ENCODE data around the gene KIAA1671.

DNA sequence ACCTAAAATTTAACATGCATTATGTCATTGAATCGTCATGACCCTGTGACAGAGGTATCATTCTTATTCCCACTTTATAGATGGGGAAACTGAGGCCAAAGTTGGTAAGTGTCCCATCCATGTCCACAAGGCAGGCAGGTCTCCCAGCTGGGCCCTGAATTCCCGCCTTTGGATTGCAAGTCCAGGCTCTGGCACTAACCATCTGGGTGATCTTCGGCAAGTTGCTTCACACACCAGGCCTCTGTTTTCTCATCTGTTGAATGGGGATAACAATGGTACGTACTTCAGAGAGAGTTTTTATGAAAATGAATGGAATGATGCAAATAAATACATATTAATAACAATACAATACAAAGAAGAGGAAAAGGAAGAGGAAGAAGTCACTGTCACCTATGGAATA lies 250.6 kb downstream of the KIAA1671 start:
- TF ChIP-seq, protein P1, sequence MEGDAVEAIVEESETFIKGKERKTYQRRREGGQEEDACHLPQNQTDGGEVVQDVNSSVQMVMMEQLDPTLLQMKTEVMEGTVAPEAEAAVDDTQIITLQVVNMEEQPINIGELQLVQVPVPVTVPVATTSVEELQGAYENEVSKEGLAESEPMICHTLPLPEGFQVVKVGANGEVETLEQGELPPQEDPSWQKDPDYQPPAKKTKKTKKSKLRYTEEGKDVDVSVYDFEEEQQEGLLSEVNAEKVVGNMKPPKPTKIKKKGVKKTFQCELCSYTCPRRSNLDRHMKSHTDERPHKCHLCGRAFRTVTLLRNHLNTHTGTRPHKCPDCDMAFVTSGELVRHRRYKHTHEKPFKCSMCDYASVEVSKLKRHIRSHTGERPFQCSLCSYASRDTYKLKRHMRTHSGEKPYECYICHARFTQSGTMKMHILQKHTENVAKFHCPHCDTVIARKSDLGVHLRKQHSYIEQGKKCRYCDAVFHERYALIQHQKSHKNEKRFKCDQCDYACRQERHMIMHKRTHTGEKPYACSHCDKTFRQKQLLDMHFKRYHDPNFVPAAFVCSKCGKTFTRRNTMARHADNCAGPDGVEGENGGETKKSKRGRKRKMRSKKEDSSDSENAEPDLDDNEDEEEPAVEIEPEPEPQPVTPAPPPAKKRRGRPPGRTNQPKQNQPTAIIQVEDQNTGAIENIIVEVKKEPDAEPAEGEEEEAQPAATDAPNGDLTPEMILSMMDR (IDR thresholded peaks at IDR 0.05; ENCODE audit: poor library complexity, severe bottlenecking): no peak
- TF ChIP-seq POLR2AphosphoS5 (IDR thresholded peaks at IDR 0.05): no peak
- no peak for TF ChIP-seq EZH2 (IDR thresholded peaks at IDR 0.05; ENCODE audit: borderline replicate concordance, insufficient read depth, low read length, poor library complexity, severe bottlenecking)
- no peak for TF ChIP-seq TAF1 (IDR thresholded peaks at IDR 0.05; ENCODE audit: low read depth)
- TF ChIP-seq, protein P2, sequence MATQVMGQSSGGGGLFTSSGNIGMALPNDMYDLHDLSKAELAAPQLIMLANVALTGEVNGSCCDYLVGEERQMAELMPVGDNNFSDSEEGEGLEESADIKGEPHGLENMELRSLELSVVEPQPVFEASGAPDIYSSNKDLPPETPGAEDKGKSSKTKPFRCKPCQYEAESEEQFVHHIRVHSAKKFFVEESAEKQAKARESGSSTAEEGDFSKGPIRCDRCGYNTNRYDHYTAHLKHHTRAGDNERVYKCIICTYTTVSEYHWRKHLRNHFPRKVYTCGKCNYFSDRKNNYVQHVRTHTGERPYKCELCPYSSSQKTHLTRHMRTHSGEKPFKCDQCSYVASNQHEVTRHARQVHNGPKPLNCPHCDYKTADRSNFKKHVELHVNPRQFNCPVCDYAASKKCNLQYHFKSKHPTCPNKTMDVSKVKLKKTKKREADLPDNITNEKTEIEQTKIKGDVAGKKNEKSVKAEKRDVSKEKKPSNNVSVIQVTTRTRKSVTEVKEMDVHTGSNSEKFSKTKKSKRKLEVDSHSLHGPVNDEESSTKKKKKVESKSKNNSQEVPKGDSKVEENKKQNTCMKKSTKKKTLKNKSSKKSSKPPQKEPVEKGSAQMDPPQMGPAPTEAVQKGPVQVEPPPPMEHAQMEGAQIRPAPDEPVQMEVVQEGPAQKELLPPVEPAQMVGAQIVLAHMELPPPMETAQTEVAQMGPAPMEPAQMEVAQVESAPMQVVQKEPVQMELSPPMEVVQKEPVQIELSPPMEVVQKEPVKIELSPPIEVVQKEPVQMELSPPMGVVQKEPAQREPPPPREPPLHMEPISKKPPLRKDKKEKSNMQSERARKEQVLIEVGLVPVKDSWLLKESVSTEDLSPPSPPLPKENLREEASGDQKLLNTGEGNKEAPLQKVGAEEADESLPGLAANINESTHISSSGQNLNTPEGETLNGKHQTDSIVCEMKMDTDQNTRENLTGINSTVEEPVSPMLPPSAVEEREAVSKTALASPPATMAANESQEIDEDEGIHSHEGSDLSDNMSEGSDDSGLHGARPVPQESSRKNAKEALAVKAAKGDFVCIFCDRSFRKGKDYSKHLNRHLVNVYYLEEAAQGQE (IDR thresholded peaks at IDR 0.05; ENCODE audit: borderline replicate concordance): no peak
- no peak for TF ChIP-seq RAD21 (conservative IDR thresholded peaks at IDR 0.05)
